Right hindlimb (tissue), 1 donor: ENCODE results near the gene TMEM120B.

Experiments used
- DNase-seq: peaks from one replicate; pipeline ENCODE4 v3.0.0-alpha.2; 2018

TMEM120B gene

GRCh38 chr12:121793838-121794533 lies 81.4 kb downstream of the TMEM120B start:
- peak; percentile 93 for DNase-seq

- DNase-seq, result peak; percentile 70
These were observed 82.0 kb downstream of the TMEM120B start for GRCh38 chr12:121794534-121795033.

GRCh38 chr12:121795034-121795968 lies 82.7 kb downstream of the TMEM120B start:
- peak; percentile 92 for DNase-seq

DNA sequence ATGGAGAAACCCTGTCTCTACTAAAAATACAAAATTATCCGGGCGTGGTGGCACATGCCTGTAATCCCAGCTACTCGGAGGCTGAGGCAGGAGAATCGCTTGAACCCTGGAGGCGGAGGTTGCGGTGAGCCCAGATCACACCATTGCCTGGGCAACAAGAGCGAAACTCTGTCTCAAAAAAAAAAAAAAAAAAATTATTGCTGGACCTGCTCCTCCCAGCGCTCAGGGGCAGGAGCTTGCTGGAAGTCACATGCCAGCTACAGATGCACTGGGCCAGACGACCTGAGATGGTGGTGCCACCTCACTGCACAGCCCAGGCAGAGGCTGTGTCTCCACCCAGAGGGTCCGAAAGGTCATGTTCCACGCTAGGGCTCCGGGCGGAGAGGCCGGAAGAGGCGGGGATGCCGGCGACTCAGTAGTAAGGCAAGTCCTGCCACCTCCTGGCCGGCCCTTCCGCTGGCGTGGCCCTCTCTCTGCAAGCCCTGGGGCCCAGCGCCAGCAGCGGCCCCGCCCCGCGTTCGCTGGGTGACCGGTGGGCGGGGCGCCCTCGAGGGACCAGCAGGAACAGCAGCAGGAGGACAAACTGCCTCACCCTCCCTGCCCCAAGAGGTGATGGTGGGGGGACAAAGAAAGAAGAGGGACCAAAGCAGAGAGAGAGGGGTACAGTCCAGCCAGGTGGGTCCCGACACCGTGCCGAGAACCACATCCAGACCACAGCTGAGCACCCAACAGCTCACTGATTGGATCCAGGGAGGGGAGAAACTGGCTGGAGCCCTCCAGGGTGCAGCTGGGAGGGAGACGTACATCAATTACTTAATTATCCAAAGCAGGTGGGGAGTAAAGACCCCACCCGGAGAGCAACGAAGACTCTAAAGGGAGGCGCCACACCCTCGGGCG lies 84.6 kb downstream of the TMEM120B start:
- DNase-seq, result peak; percentile 82

DNA sequence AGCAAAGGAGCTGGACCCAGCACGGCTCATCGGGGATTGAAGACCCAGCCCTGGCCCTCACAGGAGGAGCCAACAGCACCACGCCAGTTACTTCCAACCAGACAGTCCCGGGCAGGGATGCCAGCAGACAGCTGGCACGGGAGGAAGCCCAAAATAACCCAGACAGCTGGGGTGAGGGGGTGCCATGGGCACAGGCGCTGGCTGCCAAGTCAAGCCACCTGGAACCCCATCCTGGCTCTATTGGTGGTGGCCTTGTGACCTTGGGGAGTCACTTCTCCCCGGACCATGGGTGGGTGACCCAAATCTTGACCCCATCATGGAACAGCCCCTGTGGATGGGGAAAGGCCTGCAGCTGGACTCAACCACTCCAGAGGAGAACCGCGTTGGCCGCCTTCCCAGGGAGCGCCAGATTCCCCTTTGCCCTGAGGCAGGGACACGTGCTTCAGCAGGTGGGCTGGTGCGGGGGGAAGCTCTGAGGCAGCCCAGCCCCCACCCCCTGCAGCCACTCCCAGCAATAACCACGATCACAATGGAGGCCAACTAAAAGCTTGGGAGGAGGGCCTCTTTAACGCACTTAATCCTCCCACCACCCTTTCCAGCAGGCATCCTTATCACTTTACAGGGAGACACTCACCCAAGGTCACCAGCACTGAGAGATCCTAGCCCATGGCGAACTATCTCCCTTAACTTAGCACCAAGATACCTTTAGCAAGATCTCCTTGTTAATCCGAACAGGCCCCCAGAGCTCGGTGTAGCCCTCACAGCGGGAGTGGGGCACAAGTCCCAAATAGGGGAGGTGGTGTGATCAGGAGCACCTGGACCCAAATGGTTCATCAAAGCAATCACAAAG lies 85.6 kb downstream of the TMEM120B start:
- DNase-seq, result peak; percentile 86

DNA sequence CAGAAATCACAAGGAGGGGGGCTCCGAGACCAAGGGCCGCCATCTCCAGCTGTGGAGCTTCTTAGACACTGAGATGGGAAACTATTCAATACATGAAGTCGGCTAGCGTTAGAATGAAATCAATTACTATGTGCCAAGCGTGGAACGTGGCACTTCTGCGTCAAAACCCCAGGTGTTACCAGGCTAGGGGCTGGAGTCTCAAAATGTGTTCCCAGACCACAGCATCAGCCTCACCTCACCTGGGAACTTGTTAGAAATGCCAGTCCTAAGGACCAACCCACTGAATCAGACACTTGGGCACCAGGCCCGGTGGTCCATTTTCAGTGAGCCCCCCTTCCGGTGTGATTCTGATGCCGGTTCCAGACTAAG lies 86.2 kb downstream of the TMEM120B start:
- no peak for DNase-seq

DNA sequence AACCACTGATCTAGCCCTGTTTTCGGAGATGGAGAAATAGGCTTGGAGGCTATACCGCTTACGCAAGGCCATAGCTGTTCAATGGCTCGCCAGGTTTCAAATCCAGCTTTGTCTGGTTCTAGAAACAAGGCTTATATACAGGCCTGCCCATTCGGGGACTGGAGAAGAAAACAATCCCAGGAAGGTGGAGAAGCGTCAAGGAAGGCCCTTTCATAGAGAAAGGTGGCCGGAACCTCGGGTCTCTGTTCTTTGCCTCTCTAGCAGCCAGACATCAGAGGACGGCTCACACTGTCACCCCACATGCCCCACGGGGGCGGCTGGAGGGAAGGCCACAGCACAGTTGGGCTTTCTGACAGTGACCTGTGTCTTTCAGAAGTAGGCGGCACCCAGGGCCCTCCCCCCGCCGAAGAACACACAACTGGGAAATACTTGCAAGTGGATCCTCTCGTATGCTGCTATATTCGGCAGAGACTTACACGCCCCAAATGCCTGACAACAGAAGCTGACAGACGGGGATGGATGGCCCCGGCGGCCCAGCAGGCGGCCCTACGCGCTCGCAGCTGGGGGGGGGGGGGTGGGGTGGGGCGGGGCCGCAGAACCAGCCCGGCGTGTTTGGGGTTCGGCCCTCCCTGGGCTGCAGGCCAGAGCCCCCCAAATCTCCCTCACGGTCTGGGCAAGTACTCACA lies 86.7 kb downstream of the TMEM120B start:
- peak; percentile 79 for DNase-seq

- peak; percentile 90 for DNase-seq
These were observed 87.5 kb downstream of the TMEM120B start for GRCh38 chr12:121799842-121800693.

GRCh38 chr12:121800694-121801594 lies 88.4 kb downstream of the TMEM120B start:
- DNase-seq, result peak; percentile 80

GRCh38 chr12:121801595-121802484 lies 89.3 kb downstream of the TMEM120B start:
- no peak for DNase-seq

DNA sequence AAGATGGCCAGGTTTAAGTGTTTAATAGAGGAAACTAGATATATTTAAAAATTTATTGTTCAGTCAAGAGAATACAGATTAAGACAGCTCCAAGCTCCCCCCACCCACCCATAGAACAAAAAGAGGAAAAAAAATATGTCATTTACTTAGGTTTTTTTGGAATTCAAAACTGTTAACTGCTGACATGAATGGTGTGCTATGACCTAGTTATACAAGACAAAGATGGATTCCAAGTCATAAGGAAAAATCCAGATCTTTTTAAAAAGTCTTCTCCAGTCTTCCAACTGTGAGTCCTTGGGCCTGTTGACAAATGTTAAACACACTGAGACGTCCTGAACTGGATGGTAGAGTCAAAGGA lies 89.9 kb downstream of the TMEM120B start:
- no peak for DNase-seq

GRCh38 chr12:121802843-121803698 lies 90.5 kb downstream of the TMEM120B start:
- DNase-seq, result peak; percentile 97

GRCh38 chr12:121803861-121804416 lies 91.4 kb downstream of the TMEM120B start, which contains the start of gene SETD1B:
TSS of gene SETD1B (plus strand) at chr12:121804009. CDS start at chr12:121804738, 729 bp downstream.
- peak; percentile 70 for DNase-seq

DNA sequence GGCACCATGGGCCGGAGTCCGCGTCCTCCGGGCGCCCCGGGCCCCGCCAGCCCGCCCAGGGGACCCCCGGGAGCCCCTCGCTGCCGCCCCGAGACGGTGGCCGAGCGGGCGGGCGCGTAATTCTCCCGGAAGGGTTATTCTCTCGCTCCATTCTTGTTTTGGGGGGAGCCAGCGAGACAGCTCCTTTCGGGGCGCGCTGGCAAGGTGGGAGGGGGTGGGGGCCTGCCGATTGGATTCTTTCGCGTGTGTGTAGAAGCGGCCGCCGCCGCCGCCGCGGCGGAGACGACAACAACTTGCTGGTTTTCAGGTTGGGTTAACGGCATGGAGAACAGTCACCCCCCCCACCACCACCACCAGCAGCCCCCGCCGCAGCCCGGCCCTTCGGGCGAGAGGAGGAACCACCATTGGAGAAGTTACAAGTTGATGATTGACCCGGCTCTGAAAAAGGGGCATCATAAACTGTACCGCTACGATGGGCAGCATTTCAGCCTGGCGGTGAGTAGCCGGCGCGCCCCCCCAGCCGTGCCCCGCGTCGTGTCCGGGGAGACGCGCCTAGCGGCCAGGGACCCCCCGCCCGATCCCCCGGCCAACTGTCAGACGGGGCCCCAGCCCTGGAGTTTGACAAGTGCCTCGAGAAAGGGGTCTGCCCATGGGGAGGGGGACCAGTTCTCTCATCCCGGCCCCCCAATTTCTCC lies 92.0 kb downstream of the TMEM120B start:
- peak; percentile 58 for DNase-seq

- peak; percentile 59 for DNase-seq
These were observed 92.8 kb downstream of the TMEM120B start for GRCh38 chr12:121805171-121806008.
